ENCODE measurements around the gene LSP1.

DNA sequence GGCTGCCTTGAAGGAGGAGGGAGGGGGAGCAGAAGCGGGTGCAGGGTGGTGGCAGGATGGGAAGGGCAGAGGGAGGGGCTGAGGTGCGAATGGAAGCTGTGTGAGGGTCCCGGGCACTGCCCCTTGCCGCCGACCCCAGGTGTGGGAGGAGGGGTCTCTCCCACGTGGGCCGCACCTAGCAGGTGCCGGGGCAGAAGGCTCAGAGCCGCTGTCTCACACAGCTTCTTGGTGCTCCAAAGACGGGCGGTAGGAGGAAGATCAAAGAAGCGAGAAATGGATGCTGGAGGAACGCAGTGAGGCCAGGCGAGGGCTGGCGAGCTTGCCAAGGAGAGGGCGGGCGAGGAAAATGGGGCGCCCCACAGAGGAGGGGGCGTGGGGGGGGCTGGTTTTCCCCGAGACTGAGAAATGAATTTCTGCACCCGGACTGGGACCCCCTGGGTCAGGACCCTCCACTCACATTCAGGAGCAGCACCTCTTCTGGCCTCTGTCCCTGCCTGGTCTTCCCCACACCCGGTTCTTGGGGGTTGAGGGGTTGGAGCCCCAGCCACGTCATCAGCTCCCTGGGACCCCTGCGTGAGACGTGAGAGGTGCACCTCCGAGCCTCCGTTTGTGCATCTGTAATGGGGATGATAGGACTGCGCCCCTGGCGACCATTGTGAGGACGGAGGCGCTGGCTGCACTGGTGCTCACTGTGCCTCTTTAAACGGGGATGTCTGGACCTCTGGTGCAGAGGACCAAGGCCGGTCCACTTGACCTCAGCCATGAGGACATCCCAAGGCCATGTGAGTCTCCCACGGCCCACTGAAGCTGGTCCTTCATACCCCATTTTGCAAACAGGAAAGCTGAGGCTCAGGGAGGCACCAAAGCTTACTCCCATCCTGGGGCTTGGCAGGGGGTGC, 16.8 kb downstream of the LSP1 start:
- peak; percentile 11 for TF ChIP-seq CTCF (IDR thresholded peaks at IDR 0.05; ENCODE audit: insufficient read depth, low read length)
- no peak for TF ChIP-seq POLR2AphosphoS5 (IDR thresholded peaks at IDR 0.05; ENCODE audit: low read depth)
- TF ChIP-seq REST (IDR thresholded peaks at IDR 0.05; ENCODE audit: insufficient replicate concordance, low read depth), result no peak
- TF ChIP-seq GABPA (IDR thresholded peaks at IDR 0.05; ENCODE audit: low read depth), result no peak
- no peak for TF ChIP-seq SPI1 (IDR thresholded peaks at IDR 0.05; ENCODE audit: borderline replicate concordance, low read depth)
